ENCODE measurements around the gene PSMG1. TPM values are rescaled to one million over a fixed set of nuclear protein-coding genes. Genes with fewer than 3 reads are reported as not detected.
A peak's percentile ranks its signal among the peaks of the same experiment; 100 is the strongest.

PSMG1 gene
- polyA plus RNA-seq, 1 donor: 56.6 TPM

DNA sequence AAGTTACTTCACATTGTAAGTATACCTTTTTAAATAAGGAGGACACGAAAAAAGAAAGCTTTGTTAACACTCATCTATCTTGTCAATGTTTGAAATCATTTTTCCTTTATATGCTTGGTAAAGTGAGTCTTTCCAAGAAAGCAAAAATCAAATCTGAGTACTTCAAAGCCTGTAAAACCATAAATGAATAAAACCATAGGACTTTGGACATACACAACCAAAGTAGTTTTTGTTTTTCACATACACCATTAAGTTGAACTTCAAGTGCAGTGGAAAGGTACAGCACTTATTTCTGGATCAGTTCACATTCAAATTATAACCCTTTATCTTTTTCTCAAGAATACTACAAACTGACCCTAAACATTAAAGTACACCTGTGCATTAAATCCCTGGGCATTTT lies 10.1 kb upstream of the PSMG1 start:
- Histone ChIP-seq H3K27ac (ENCODE audit: low read length) (peak overlapping the region; percentile 47), H3K36me3 (ENCODE audit: control insufficient read depth, insufficient read depth, low read length) (peaks cover 15% of the 10 kb centered on the region), H3K27me3 (ENCODE audit: control insufficient read depth, insufficient read depth, low read length) (no peaks in the 10 kb centered on the region), H3K4me1 (ENCODE audit: control insufficient read depth, insufficient read depth, low read length) (peaks cover 5% of the 10 kb centered on the region), H3K9me3 (ENCODE audit: control insufficient read depth, low read depth, low read length) (no peaks in the 10 kb centered on the region), H3K4me3 (ENCODE audit: low read length) (no peak overlapping the region)
- WGBS (ENCODE audit: insufficient coverage, low lambda C conversion rate): 40% methylated on average over 1 of the region's 1 CpG
- DNase-seq: peak; percentile 36 to 77

DNA sequence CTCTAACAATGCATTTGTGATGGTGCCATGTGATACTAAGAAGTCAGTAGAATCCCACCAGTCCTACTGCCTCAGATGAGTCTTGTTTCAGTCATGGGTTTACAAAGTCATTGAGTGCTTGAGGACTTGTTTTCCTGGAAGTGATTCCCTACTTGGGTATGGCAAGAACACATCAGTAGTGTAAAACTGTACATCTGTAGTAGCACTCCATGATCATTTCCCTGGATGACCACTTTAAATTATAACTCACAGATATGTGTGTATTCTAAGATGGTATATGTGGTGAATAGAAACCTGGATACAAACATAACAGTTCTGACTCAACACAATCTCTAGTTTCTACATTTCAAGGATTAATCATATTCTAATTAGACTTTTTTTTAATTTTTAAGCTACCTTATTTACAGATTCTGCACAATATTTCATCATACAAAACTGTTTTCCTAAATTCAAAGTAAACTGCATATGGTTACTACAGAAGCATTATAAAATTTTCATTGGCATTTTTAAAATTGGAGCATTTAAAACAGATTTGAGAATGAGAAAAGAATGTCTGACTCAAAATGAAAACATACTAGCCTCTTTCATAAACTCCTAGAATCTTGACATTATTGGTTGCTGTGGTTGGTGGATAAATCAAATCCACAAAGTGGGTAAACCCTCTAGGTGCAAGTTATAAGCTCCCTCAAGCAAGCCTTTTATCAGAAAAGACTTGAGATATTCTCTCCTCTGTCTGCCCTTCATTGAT lies 6.8 kb upstream of the PSMG1 start:
- DNase-seq: no peak
- H3K27me3 ChIP-seq (ENCODE audit: control insufficient read depth, insufficient read depth, low read length): no peaks in the 10 kb centered on the region

GRCh38 chr21:39188521-39189139 lies 5.4 kb upstream of the PSMG1 start:
- WGBS (ENCODE audit: insufficient coverage, low lambda C conversion rate): no CpG with 5 or more reads among the region's 2 CpGs
- Histone ChIP-seq H3K27ac (ENCODE audit: low read length) (no peak overlapping the region), H3K4me1 (ENCODE audit: control insufficient read depth, insufficient read depth, low read length) (no peaks in the 10 kb centered on the region), H3K9me3 (ENCODE audit: control insufficient read depth, low read depth, low read length) (no peaks in the 10 kb centered on the region), H3K36me3 (ENCODE audit: control insufficient read depth, insufficient read depth, low read length) (no peaks in the 10 kb centered on the region), H3K27me3 (ENCODE audit: control insufficient read depth, insufficient read depth, low read length) (no peaks in the 10 kb centered on the region), H3K4me3 (ENCODE audit: low read length) (no peak overlapping the region)
- no peak for DNase-seq

More for the DNA sequence above, 6.8 kb upstream of the PSMG1 start:
- H3K4me3 ChIP-seq (ENCODE audit: low read length): no peak overlapping the region
- no peak overlapping the region for H3K27ac ChIP-seq (ENCODE audit: low read length)
- peaks cover 2% of the 10 kb centered on the region for H3K4me1 ChIP-seq (ENCODE audit: control insufficient read depth, insufficient read depth, low read length)
- no peaks in the 10 kb centered on the region for H3K9me3 ChIP-seq (ENCODE audit: control insufficient read depth, low read depth, low read length)
- no peaks in the 10 kb centered on the region for H3K36me3 ChIP-seq (ENCODE audit: control insufficient read depth, insufficient read depth, low read length)

GRCh38 chr21:39187141-39187540 lies 3.9 kb upstream of the PSMG1 start:
- H3K36me3 ChIP-seq (ENCODE audit: control insufficient read depth, insufficient read depth, low read length): no peaks in the 10 kb centered on the region
- no peaks in the 10 kb centered on the region for H3K4me1 ChIP-seq (ENCODE audit: control insufficient read depth, insufficient read depth, low read length)
- no peak for DNase-seq
- H3K9me3 ChIP-seq (ENCODE audit: control insufficient read depth, low read depth, low read length): no peaks in the 10 kb centered on the region
- H3K4me3 ChIP-seq (ENCODE audit: low read length): no peak overlapping the region
- H3K27me3 ChIP-seq (ENCODE audit: control insufficient read depth, insufficient read depth, low read length): no peaks in the 10 kb centered on the region
- 60% methylated on average over 1 of the region's 5 CpGs for WGBS (ENCODE audit: insufficient coverage, low lambda C conversion rate)
- no peak overlapping the region for H3K27ac ChIP-seq (ENCODE audit: low read length)

GRCh38 chr21:39186676-39187075 lies 3.4 kb upstream of the PSMG1 start:
- Histone ChIP-seq H3K4me3 (ENCODE audit: low read length) (no peak overlapping the region), H3K27me3 (ENCODE audit: control insufficient read depth, insufficient read depth, low read length) (no peaks in the 10 kb centered on the region), H3K36me3 (ENCODE audit: control insufficient read depth, insufficient read depth, low read length) (no peaks in the 10 kb centered on the region), H3K27ac (ENCODE audit: low read length) (no peak overlapping the region), H3K4me1 (ENCODE audit: control insufficient read depth, insufficient read depth, low read length) (no peaks in the 10 kb centered on the region), H3K9me3 (ENCODE audit: control insufficient read depth, low read depth, low read length) (no peaks in the 10 kb centered on the region)
- DNase-seq: no peak

DNA sequence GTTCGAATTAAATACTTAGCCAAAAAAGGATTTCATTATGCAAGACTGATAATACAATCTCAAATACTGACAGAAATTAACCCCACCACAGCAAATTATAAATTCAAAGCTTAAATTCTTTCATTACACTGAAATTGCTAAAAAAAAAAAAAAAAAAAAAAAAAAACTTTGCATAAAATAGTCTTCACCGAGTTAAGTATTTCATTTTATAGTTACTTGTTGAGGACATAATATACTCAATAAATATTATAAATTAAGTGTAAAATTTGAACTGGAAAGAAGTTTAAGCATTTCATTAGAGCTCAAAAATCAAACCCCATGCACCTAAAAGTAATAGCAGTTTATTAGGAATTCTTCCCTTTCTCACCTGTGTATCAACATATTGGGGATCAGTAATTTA lies 1.9 kb upstream of the PSMG1 start:
- WGBS (ENCODE audit: insufficient coverage, low lambda C conversion rate): 80% methylated on average over 1 of the region's 2 CpGs
- no peak for DNase-seq
- H3K4me3 ChIP-seq (ENCODE audit: low read length): no peak overlapping the region
- no peaks in the 10 kb centered on the region for H3K9me3 ChIP-seq (ENCODE audit: control insufficient read depth, low read depth, low read length)
- H3K27me3 ChIP-seq (ENCODE audit: control insufficient read depth, insufficient read depth, low read length): no peaks in the 10 kb centered on the region
- H3K4me1 ChIP-seq (ENCODE audit: control insufficient read depth, insufficient read depth, low read length): no peaks in the 10 kb centered on the region
- peaks cover 2% of the 10 kb centered on the region for H3K36me3 ChIP-seq (ENCODE audit: control insufficient read depth, insufficient read depth, low read length)
- H3K27ac ChIP-seq (ENCODE audit: low read length): no peak overlapping the region

DNA sequence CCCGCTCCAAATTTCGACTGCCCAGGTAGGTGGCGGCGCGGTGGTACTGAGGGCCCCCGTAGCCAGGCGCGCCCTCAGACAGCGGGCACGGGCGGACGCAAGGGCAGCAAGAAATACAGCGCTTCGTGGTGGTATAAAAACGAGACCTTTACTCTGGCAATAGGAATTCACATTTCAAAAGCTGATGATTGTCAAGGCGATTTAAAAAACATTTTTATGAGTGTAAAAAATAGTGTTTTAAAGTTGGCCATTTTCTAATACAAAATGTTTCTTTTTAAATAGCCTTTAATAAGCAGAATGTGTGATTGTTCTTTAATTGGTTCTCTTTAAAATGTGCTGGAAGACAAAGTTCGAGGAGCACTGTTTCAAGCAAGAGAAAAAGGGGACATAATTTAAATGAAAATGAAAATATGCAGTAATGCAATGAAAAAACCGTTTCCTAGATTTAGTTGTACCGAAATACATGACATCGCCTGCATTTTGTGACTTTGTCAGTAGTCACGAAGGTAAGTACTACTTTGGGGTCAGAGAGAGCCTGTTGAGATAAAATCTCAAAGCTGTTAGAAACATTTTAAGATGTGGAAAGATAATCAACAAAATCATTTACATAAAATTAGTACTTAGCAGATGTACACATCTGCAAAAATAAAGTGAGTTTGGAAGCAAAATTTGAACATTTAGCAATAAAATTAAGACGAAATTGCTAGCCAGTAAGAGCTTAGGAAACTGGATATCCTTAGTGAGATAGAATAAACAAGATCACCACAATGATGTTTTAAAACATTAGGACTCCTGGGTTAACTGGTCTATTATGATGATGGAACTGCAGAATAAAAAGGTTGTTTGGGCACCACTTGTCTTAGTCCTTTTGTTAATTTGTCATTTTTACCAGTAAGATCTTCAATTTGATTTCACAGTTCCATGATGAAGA lies 1.1 kb upstream of the PSMG1 start:
- Histone ChIP-seq H3K36me3 (ENCODE audit: control insufficient read depth, insufficient read depth, low read length) (peaks cover 8% of the 10 kb centered on the region), H3K9me3 (ENCODE audit: control insufficient read depth, low read depth, low read length) (no peaks in the 10 kb centered on the region), H3K27me3 (ENCODE audit: control insufficient read depth, insufficient read depth, low read length) (no peaks in the 10 kb centered on the region), H3K27ac (ENCODE audit: low read length) (peak overlapping the region; percentile 96), H3K4me3 (ENCODE audit: low read length) (peak overlapping the region; percentile 92), H3K4me1 (ENCODE audit: control insufficient read depth, insufficient read depth, low read length) (no peaks in the 10 kb centered on the region)
- WGBS (ENCODE audit: insufficient coverage, low lambda C conversion rate): 8% methylated on average over 6 of the region's 22 CpGs
- DNase-seq: no peak

GRCh38 chr21:39182484-39183271 lies 573 bp downstream of the PSMG1 start:
- Histone ChIP-seq H3K36me3 (ENCODE audit: control insufficient read depth, insufficient read depth, low read length) (peaks cover 19% of the 10 kb centered on the region), H3K4me3 (ENCODE audit: low read length) (peak overlapping the region; percentile 92), H3K27ac (ENCODE audit: low read length) (peak overlapping the region; percentile 96), H3K4me1 (ENCODE audit: control insufficient read depth, insufficient read depth, low read length) (no peaks in the 10 kb centered on the region), H3K9me3 (ENCODE audit: control insufficient read depth, low read depth, low read length) (no peaks in the 10 kb centered on the region), H3K27me3 (ENCODE audit: control insufficient read depth, insufficient read depth, low read length) (no peaks in the 10 kb centered on the region)
- DNase-seq: peak in 1 of 2 donors; percentile 25
- WGBS (ENCODE audit: insufficient coverage, low lambda C conversion rate): 5% methylated on average over 4 of the region's 51 CpGs

GRCh38 chr21:39182016-39182415 lies 1.2 kb downstream of the PSMG1 start:
- DNase-seq: peak in 1 of 2 donors; percentile 26
- Histone ChIP-seq H3K4me3 (ENCODE audit: low read length) (peak overlapping the region; percentile 92), H3K9me3 (ENCODE audit: control insufficient read depth, low read depth, low read length) (no peaks in the 10 kb centered on the region), H3K4me1 (ENCODE audit: control insufficient read depth, insufficient read depth, low read length) (no peaks in the 10 kb centered on the region), H3K27me3 (ENCODE audit: control insufficient read depth, insufficient read depth, low read length) (no peaks in the 10 kb centered on the region), H3K27ac (ENCODE audit: low read length) (no peak overlapping the region), H3K36me3 (ENCODE audit: control insufficient read depth, insufficient read depth, low read length) (peaks cover 19% of the 10 kb centered on the region)
- 50% methylated on average over 2 of the region's 8 CpGs for WGBS (ENCODE audit: insufficient coverage, low lambda C conversion rate)

All from large intestine (tissue), 3 donors.